Chondrocyte (in vitro differentiated cells): Measurements from ENCODE around the gene P2RY2. TPM values are rescaled to one million over a fixed set of nuclear protein-coding genes. Genes with fewer than 3 reads are reported as not detected.

Source experiments
- DNase-seq: peaks from one replicate; pipeline ENCODE4 v3.0.0; 2021; ENCODE audit warnings: mixed read lengths, low spot score
- H3K27ac Mint-ChIP-seq: one replicate; pipeline ENCODE4 v1.8.0; 2021; ENCODE audit warnings: mild to moderate bottlenecking, moderate library complexity, mixed read lengths; ENCODE audit not compliant: unreplicated experiment
- H3K27me3 Mint-ChIP-seq: 2 replicates; pipeline ENCODE4 v1.8.0; 2021; ENCODE audit warnings: low read depth, mixed read lengths
- H3K36me3 Mint-ChIP-seq: 2 replicates; pipeline ENCODE4 v1.8.0; 2021; ENCODE audit warnings: low read depth, mixed read lengths
- H3K4me1 Mint-ChIP-seq: 2 replicates; pipeline ENCODE4 v1.8.0; 2021; ENCODE audit warnings: low read depth, mild to moderate bottlenecking, mixed read lengths
- H3K4me3 Mint-ChIP-seq: one replicate; pipeline ENCODE4 v1.8.0; 2021; ENCODE audit warnings: mild to moderate bottlenecking, moderate library complexity, mixed read lengths; ENCODE audit not compliant: unreplicated experiment
- H3K9me3 Mint-ChIP-seq: 2 replicates; pipeline ENCODE4 v1.8.0; 2021; ENCODE audit warnings: low read depth, mixed read lengths
- total RNA-seq: library from RNA; stranded (reverse); gene quantifications from 3 replicates; pipeline ENCODE4 v1.2.1, GENCODE V29; 2021
- TF ChIP-seq, protein P1 (sequence below): fragments of 200-600 bp; sonication (generic); IDR thresholded peaks from 2 replicates; pipeline ENCODE4 v1.5.0; 2021; ENCODE audit warnings: antibody characterized with exemption, mild to moderate bottlenecking, moderate library complexity

P2RY2 gene
- total RNA-seq, 1 donor from 2014 or later, result 0.32 TPM

DNA sequence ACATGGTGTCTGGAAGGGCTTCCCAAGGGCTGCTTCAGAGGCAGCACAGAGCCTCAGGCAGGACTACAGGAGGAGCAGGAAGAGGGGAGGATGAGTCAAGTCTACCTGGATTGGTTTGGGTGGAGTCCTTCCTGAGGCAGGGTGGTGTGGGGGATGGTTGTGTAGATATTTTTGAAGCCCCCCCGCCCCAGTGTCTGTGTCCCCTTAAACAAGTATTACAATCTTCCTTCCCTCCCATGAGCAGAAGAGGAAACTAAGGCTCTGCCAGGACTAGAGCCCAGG lies 41.3 kb upstream of the P2RY2 start:
- peaks cover 5% of the 10 kb centered on the region for H3K27me3 Mint-ChIP-seq
- peaks cover 41% of the 10 kb centered on the region for H3K4me1 Mint-ChIP-seq
- no peaks in the 10 kb centered on the region for H3K36me3 Mint-ChIP-seq
- no peak overlapping the region for H3K4me3 Mint-ChIP-seq
- TF ChIP-seq, protein P1, sequence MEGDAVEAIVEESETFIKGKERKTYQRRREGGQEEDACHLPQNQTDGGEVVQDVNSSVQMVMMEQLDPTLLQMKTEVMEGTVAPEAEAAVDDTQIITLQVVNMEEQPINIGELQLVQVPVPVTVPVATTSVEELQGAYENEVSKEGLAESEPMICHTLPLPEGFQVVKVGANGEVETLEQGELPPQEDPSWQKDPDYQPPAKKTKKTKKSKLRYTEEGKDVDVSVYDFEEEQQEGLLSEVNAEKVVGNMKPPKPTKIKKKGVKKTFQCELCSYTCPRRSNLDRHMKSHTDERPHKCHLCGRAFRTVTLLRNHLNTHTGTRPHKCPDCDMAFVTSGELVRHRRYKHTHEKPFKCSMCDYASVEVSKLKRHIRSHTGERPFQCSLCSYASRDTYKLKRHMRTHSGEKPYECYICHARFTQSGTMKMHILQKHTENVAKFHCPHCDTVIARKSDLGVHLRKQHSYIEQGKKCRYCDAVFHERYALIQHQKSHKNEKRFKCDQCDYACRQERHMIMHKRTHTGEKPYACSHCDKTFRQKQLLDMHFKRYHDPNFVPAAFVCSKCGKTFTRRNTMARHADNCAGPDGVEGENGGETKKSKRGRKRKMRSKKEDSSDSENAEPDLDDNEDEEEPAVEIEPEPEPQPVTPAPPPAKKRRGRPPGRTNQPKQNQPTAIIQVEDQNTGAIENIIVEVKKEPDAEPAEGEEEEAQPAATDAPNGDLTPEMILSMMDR, result no peak
- no peak for DNase-seq
- H3K9me3 Mint-ChIP-seq, result peaks cover 4% of the 10 kb centered on the region
- peak overlapping the region; percentile 27 for H3K27ac Mint-ChIP-seq

DNA sequence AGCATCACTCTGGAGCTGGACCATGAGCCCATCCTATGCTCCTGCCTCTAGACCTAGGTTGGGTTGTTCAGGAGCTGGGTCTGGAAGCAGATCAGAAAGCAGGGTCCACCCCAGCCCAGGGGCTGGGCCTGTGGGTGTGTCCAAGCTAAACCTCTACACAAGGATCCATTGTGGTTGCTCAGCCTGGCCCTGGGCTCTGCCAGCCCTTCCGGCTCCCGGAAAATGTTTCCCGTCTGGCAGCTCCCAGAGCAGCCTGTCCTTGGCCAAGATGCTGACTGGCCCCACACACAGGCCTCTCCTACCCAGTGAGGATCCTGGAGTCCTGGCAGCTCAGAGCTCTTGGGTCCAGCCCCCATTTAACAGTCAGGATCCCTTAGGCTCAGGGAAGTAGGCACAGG lies 40.7 kb upstream of the P2RY2 start:
- H3K27ac Mint-ChIP-seq, result no peak overlapping the region
- H3K4me1 Mint-ChIP-seq, result peaks cover 41% of the 10 kb centered on the region
- peaks cover 5% of the 10 kb centered on the region for H3K27me3 Mint-ChIP-seq
- peaks cover 6% of the 10 kb centered on the region for H3K9me3 Mint-ChIP-seq
- H3K4me3 Mint-ChIP-seq, result no peak overlapping the region
- no peak for DNase-seq
- peaks cover 1% of the 10 kb centered on the region for H3K36me3 Mint-ChIP-seq
- TF ChIP-seq, protein P1, result no peak

DNA sequence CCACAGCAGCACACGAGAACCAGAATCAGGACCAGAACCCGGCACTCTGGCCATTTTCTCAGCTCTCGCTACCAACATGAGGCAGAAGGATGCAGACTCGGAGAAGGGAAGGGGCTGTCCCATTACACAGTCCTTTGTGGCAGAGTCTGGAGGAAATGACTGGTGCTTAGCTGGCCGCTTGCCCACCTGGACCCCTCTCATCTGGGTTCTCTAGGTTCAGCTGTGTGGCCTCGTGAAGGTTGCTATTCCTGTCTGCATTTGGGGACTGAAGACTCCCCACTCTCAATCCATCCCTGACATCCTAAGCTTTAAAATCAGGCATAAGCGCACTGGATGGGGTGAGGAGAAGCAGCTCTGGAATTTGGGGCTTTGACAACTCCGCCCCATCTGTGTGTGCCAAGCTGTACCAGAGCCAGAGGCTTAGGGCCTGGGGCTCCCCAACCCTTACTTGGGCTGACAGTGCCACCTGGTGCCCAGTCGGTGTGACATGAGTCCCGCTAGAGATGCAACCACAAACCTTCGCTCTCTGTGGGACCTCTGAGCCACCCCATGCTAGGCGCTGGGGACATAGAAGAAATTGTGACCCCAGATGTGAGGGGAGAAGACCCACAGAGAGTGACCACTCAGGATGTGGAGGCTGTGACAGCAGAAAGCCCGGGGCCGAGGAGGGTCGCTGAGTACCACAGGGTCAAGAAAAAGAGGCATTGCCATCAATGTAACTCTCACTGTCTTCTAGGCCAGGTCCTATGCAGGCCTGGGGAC lies 40.1 kb upstream of the P2RY2 start:
- TF ChIP-seq, protein P1, result peak; percentile 99
- Mint-ChIP-seq H3K4me3 (no peak overlapping the region), H3K27me3 (peaks cover 5% of the 10 kb centered on the region), H3K9me3 (peaks cover 6% of the 10 kb centered on the region), H3K36me3 (peaks cover 1% of the 10 kb centered on the region), H3K27ac (no peak overlapping the region), H3K4me1 (peaks cover 39% of the 10 kb centered on the region)
- no peak for DNase-seq

DNA sequence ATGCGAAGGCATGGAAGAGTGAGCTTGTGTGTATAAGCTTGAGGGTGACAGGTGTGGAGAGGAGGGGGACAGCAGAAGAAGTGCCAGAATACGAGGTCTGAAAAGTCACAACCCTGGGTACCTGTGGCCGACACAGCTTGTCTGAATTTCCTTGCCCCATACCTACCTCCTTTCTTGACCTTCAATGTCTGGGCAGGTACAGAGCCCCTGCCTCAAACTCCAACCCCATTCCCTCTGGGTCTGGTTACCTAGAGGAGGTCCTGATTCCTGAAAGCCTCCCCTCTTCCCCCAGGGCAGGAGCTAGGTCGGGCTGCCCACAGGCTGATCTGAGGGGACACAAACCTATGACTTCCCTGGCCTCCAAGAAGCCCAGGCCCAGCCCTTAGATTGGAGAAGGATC lies 39.4 kb upstream of the P2RY2 start:
- Mint-ChIP-seq H3K36me3 (peaks cover 1% of the 10 kb centered on the region), H3K4me1 (peaks cover 32% of the 10 kb centered on the region), H3K9me3 (peaks cover 6% of the 10 kb centered on the region), H3K27me3 (peaks cover 5% of the 10 kb centered on the region), H3K4me3 (no peak overlapping the region), H3K27ac (no peak overlapping the region)
- no peak for DNase-seq
- TF ChIP-seq, protein P1, result no peak

DNA sequence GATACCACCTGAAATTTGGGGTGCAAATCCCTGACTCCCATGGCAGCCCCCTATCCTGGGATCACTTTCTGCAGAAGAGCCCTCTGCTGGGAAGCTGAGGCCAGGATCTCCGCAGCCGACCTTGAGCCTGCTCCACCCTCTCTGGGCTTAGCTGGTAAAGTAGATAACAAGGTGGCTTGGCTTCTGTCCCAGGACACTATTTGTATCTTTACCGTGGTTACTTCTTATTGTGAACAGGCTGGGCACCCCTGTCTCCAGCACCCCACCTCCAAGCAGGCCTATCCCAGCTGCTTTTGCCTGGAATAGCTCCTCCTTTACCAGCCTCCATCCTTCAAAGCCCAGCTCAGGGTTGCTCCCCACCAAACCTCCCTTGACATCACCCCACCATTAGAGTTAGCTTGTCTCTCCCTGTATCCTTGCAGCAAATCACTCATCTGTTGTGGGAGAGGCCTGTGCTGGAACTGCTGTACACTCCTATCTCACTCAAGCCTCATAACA lies 35.2 kb upstream of the P2RY2 start:
- peaks cover 25% of the 10 kb centered on the region for H3K4me1 Mint-ChIP-seq
- H3K27me3 Mint-ChIP-seq, result peaks cover 5% of the 10 kb centered on the region
- TF ChIP-seq, protein P1, result no peak
- H3K27ac Mint-ChIP-seq, result no peak overlapping the region
- H3K4me3 Mint-ChIP-seq, result no peak overlapping the region
- peaks cover 6% of the 10 kb centered on the region for H3K9me3 Mint-ChIP-seq
- H3K36me3 Mint-ChIP-seq, result peaks cover 1% of the 10 kb centered on the region
- DNase-seq, result no peak
